ENCODE data around the gene SPATS2.
"Not testable (repeated sequence)": the region's sequence is repeated elsewhere in the genome, so short reads cannot be mapped to it uniquely, and the experiment has no call there.

Gene SPATS2

GRCh38 chr12:49525942-49526341, 158.7 kb downstream of the SPATS2 start:
- no peak for DNase-seq

DNA sequence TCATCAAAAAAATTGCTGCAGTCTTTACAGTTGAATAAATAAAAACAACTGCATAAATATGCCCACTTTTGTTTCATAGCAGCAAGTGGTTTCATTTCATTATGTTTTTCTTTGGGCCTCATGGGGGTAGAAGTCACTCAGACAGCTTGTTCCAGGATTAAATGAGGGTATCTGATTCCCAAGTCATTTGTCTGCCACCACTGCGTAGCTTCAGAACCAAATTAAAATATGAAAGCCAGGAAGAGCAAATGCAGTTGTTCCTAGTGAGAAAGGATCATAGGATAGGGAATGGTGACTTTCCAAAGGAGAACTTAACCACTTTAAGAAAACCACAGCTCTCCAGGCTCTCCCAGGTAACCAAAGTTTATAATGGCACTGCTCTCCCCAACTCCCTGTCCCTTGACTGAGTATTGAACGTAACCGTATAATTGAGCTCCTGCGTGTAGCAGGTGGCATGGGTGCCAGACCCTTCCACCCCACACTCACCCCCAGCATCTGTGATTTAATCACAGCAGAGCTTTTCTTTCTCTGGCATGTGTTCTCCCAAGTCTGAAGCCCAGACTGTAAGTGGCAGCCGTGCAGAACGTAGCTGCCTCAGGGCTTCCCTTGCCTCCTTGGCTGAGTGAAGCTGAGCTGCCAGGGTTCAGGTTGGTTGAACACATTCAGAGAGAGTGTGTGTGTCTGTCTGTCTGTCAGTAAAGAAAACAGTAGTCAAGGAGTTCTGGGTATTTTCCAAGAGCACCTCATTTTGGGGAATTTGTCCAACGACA, 160.3 kb downstream of the SPATS2 start:
- DNase-seq, result no peak

DNA sequence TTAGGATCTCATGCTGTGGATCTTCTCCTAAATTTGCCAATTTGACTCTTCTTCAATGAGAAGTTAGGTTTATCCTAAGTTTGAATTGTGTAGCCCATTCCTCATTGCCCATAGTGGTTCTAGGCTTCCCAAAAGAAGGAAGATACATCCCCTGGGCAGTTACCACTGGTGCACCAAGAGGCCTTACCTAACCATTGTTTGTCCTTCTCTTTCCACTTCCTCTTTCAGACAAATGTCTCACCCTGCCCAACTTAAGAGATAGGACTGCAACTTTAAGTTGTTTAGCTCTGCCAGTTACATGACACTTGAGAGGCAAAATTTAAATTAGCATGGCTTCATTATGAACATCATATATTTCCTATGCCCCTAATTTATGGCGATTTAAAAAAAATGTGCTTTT, 162.2 kb downstream of the SPATS2 start:
- DNase-seq, result no peak

- no peak for DNase-seq
These were observed 164.5 kb downstream of the SPATS2 start for GRCh38 chr12:49531745-49532144.

DNA sequence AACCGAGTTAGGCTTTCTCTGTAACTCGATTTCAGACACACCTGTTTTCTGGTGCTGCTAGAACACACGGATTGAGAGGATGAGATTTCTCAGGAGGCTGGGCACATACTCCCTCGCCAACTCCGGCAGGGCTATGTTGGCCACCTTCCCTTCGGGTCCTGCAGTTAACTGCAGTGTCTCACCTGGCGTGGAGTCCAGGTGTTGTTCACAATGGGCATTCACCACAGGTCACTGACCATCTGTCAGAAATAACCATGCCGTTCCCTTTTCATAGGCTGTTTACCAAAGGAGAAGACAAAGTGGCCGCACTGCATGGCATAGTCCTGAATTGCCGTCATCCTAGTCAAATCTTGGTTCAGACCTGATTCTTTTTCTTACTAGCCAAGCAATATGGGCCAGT, 166.1 kb downstream of the SPATS2 start:
- no peak for DNase-seq

DNA sequence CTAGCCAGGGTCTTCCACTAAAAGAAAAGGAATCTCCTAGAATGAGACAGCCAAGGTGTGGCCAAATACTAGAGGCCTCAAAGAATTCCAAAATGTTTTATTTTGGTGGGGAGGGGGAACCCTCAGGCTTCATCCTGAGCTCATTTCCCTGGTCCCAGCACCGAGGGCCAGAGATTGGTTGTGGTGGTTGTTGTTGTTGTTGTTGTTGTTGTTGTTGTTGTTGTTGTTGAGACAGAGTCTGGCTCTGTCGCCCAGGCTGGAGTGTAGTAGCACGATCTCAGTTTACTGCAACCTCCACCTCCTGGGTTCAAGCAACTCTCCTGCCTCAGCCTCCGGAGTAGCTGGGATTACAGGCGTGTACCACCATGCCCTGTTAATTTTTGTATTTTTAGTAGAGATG, 166.9 kb downstream of the SPATS2 start:
- not testable (repeated sequence) for DNase-seq

GRCh38 chr12:49534731-49535278, 167.5 kb downstream of the SPATS2 start:
- DNase-seq, result no peak

DNA sequence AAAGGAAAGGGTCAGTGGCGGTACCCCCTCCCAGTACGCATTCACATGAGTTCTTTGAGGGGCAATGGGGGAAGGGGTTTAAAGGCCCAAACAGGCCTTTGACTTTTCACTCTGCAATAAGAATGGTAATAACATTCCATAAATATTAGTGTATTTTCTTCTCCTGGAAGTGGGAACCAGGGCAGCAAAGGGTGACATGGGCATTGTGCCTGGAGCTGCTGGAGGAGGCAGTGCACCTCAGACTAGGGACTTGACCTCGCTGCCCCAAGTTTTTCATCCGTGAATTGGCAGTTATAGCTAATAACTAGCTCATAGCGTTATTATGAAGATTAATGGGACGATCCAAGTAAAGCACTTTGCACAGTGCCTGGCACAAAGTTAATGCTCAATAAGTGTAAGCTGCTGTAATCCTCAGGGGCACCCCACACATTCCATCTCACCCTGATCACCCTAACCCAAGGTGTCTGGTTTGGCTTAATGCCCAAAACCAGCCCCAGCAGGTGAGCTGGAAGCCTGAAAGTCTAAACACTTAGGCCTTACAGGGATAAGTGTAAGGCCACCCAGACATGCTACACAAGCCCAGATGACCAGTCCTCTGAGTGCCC, 168.8 kb downstream of the SPATS2 start:
- no peak for DNase-seq

DNA sequence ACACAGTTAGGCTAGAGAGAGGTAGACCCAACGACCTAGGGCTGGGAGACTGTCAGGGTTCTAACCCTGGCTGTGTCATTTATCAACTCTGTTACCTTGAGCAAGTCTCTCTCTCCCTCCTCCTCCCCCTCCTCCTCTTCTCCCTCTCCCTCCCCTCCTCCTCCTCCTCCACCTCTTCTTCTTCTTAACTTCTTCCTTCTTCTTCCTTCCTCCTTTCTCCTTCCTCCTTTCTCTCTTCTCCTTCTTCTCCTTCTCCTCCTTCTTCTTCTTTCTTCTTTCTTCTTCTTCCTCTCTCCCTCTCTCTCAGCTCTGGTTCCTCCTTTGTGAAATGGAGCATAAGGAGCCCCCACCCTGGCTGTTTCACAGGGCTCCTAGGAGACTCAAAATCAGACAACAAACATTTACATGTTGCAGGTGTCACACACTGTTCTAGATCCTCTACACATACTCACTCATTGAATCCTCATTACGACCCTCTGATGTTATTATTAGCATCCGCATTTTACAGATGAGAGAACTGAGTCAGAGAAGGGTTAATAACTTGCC, 169.3 kb downstream of the SPATS2 start:
- DNase-seq, result no peak

DNA sequence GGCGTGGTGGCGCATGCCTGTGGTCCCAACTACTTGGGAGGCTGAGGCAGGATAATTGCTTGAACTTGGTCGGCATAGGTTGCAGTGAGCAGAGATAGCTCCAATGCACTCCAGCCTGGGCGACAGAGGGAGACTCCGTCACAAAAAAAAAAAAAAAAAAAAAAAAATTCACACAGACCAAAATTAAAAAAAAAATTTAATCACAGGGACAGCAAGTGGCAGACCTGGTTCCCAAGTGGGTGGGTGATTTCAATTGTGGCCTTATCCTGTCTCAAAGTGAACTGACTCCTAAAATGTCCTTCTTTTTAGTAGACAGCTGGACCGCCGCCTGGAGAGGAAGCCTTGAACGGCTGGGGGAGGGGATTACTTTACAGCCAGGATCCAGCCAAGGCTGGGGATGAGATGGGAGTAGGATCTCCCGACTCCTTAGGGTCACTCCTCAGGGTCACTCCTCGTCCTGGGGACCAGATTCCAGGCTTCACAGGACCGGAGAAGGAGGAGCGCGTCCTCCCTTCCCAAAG, 170.0 kb downstream of the SPATS2 start:
- DNase-seq, result no peak

- DNase-seq, result no peak
These were observed 170.7 kb downstream of the SPATS2 start for GRCh38 chr12:49537752-49538509.

GRCh38 chr12:49538510-49539403, 171.5 kb downstream of the SPATS2 start, which contains the start of gene KCNH3:
KCNH3 (plus strand) TSS chr12:49539030; CDS start chr12:49539417, 387 bp downstream.
- no peak for DNase-seq

GRCh38 chr12:49539406-49540228, 172.4 kb downstream of the SPATS2 start:
- no peak for DNase-seq

- DNase-seq, result no peak
These were observed 173.2 kb downstream of the SPATS2 start for GRCh38 chr12:49540229-49541139.

- DNase-seq, result no peak
These were observed 174.0 kb downstream of the SPATS2 start for GRCh38 chr12:49541140-49541861.

DNA sequence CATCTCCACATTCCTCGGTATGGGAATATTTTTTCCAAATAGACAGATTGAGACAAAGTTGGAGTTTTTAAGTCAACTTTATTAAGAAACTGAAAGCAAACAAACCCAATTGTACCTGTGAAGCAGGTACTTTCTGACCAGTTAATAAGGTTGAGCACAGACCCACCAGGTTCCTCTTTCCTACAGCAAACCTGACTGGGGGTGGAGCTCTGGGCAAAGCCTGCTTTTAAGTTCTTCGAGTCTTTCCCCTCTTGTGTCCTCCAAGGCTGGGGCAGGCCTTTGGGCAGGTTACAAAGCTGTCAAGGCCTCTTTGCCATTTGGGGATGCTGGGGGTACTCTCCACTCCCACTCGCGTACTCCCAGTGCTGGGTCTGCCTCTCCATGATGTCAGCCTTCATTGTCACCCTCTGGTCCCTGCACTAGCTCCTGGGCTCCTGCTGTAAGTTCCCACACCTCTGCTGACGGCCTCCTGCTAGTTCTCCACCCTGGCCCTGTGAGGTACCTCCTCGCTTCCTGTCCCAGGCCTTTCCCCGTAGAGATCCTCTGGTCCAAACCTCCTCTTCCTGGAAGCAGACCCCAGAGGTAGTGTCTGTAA, 174.7 kb downstream of the SPATS2 start:
- DNase-seq, result no peak

- no peak for DNase-seq
These were observed 175.4 kb downstream of the SPATS2 start for GRCh38 chr12:49542592-49543160.

DNA sequence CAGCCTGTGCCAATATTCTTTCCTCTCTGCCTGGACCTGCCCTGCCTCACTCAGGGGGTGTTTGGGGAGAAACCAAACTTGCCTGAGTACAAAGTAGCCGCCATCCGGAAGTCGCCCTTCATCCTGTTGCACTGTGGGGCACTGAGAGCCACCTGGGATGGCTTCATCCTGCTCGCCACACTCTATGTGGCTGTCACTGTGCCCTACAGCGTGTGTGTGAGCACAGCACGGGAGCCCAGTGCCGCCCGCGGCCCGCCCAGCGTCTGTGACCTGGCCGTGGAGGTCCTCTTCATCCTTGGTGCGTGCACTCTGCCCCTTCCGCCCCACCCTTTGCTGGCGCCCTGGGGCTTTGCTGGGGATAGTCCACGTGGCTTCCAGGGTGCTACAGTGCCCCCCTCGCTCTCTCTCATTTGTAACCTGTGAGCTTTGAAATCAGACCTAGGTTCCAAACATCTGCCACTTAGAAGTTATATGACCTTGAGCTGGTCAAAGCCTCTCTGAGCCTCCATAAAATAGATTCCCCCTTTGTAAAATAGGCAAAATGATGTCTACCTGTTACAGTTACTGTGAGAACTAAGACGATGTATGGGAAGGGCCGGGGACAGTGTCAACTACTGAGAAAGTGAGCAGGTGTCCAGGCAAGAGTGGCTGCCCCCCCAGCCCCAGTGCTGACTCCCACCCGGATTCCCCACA, 176.1 kb downstream of the SPATS2 start:
- DNase-seq, result no peak
